ENCODE measurements around the gene PLCH1.

PLCH1 gene

DNA sequence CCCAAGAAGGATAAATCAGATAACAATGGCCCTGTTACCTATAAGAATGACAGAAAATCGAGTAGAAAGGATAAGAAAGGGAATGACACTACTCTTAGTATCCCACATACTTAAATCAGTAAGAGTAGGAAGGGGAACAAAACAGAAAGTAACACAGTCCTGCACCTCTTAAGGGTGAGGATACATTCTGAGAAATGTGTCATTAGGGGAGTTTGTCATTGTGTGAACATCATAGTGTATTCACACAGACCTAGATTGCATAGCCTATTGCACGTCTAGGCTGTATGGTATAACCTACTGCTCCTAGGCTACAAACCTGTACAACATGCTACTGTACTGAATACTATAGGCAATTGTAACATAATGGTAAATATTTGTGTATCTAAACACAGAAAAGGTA, 142.6 kb downstream of the PLCH1 start:
- no peak overlapping the region for H3K4me3 ChIP-seq (ENCODE audit: low read depth, low read length)
- TF ChIP-seq, protein P1, sequence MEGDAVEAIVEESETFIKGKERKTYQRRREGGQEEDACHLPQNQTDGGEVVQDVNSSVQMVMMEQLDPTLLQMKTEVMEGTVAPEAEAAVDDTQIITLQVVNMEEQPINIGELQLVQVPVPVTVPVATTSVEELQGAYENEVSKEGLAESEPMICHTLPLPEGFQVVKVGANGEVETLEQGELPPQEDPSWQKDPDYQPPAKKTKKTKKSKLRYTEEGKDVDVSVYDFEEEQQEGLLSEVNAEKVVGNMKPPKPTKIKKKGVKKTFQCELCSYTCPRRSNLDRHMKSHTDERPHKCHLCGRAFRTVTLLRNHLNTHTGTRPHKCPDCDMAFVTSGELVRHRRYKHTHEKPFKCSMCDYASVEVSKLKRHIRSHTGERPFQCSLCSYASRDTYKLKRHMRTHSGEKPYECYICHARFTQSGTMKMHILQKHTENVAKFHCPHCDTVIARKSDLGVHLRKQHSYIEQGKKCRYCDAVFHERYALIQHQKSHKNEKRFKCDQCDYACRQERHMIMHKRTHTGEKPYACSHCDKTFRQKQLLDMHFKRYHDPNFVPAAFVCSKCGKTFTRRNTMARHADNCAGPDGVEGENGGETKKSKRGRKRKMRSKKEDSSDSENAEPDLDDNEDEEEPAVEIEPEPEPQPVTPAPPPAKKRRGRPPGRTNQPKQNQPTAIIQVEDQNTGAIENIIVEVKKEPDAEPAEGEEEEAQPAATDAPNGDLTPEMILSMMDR (IDR thresholded peaks at IDR 0.05; ENCODE audit: insufficient read depth, low read depth, low read length, missing control alignments): no peak
- DNase-seq (ENCODE audit: low read depth): no peak

DNA sequence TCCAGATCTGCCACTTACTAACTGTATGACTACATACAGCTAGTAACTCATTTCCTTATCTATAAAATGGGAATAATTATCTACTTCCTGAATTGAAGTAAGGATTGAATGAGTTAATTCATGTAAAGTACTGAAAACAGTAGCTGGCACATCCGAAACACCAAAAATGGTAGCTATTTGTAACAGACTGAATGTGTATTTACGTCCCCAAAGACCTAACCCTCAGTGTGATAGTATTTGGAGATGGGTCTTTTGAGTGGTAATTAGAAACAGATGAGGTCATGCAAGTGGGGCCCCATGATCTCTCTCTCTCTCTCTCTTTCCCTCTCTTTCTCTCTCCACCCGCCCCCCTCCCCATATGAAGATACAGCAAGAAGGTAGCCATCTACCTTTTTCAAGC, 146.2 kb downstream of the PLCH1 start:
- TF ChIP-seq, protein P1 (IDR thresholded peaks at IDR 0.05; ENCODE audit: insufficient read depth, low read depth, low read length, missing control alignments): no peak
- no peak for DNase-seq (ENCODE audit: low read depth)
- no peak overlapping the region for H3K4me3 ChIP-seq (ENCODE audit: low read depth, low read length)

DNA sequence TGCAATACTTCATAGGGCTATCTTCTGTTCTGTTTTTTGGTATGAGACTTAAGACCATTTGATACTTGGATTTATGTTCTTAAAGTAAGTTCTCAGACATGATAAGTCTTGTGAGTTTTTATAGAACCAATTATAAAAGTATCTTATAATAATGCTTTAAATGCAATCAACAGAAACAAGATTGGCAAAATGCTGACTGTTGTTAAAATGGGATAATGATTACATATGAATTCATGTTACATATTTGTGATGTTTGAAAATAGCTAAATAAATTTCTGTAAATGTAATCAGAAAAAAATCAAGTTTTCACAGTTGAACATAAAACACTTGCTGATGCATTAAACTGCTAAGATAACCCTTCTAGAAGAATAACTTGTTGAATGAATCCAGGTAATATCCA, 148.3 kb downstream of the PLCH1 start:
- DNase-seq (ENCODE audit: low read depth): no peak
- TF ChIP-seq, protein P1 (IDR thresholded peaks at IDR 0.05; ENCODE audit: insufficient read depth, low read depth, low read length, missing control alignments): no peak
- no peak overlapping the region for H3K4me3 ChIP-seq (ENCODE audit: low read depth, low read length)

DNA sequence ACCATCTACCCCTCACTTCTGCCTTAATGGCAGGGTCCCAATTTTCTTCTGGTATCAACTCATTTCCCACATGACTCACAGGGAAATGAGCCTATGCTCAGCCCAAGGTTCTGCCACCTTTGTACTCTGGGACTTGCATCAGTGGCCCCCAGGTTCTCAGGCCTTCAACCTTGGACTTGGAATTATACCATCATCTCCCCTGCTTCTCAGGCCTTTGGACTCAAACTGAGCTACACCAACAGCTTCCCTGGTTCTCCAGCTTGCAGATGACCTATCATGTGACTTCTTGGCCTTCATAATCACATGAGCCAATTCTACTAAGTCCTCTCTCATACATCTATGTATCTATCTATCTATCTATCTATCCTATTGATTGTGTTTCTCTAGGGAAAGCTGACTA, 149.5 kb downstream of the PLCH1 start:
- DNase-seq (ENCODE audit: low read depth): no peak
- TF ChIP-seq, protein P1 (IDR thresholded peaks at IDR 0.05; ENCODE audit: insufficient read depth, low read depth, low read length, missing control alignments): no peak
- H3K4me3 ChIP-seq (ENCODE audit: low read depth, low read length): no peak overlapping the region

DNA sequence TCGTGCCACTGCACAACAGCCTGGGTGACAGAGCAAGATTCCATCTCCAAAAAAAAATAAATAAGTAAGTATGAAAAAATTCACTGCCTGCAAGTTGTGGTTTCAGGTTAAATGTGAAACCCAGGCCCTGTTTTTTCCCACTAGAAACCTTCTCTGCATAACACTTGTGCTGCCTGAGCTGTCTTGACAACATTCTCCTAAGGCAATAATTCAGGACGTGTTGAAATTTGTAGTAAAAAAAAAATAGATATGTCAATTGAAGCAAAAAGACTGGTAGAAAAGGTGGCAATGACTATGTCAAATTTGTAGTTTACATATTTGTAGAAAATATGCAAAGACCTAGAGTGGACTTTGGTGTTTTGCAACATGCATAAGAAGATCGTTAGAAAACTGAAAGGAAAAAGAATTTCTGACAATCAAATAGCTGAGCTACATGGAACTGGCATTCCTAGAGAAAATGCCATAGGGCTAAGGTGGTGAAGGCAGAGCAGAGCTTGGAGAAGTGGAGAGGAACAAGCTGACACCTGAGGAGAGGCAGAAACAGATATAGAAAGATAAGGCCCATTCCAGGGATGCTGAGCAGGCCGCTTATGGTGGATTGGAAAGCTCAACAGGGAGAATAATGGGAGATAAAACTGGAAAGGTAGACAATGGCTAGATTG, 150.2 kb downstream of the PLCH1 start:
- TF ChIP-seq, protein P1 (IDR thresholded peaks at IDR 0.05; ENCODE audit: insufficient read depth, low read depth, low read length, missing control alignments): no peak
- no peak overlapping the region for H3K4me3 ChIP-seq (ENCODE audit: low read depth, low read length)
- no peak for DNase-seq (ENCODE audit: low read depth)

DNA sequence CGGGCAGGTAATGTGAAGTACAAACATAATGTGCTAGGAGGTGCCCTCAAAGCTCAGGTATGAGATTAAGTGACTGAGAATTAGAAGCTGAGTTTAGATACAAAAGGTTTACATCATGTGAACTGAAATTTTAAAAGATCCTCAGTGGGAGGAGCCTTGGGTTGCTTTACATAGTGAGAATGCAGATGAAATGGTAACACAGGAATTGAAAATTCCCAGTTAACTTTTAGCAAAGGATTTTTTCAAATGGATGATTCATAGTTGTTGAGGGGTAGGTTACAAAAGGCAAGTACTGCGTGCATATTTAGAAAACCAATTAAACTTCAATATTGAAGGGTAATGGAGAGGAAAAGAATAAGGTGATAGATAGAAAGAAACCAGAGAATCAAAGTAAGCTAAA, 157.3 kb downstream of the PLCH1 start:
- DNase-seq (ENCODE audit: low read depth): no peak
- no peak overlapping the region for H3K4me3 ChIP-seq (ENCODE audit: low read depth, low read length)
- TF ChIP-seq, protein P1 (IDR thresholded peaks at IDR 0.05; ENCODE audit: insufficient read depth, low read depth, low read length, missing control alignments): no peak

DNA sequence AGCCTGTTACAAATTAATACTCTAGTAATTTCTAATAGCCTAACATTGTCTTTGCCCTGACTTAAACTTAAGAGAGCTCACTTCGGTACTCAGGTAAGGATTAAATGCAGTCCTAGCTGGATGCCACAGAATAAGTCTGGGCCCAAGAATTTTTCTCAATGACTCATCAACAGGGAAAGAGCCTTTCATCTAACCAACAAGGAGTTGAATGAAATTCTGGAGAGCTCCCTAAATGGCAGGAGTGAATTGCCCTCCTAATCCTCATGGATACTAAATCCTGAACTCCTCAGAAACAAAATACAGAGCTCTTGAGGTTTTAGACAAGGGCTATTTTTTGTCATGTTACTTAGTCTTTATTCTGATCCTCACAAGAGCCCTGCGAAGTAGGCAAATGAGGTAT, 159.5 kb downstream of the PLCH1 start:
- DNase-seq (ENCODE audit: low read depth): no peak
- H3K4me3 ChIP-seq (ENCODE audit: low read depth, low read length): no peak overlapping the region
- TF ChIP-seq, protein P1 (IDR thresholded peaks at IDR 0.05; ENCODE audit: insufficient read depth, low read depth, low read length, missing control alignments): no peak
